Germinal center (tissue), 1 donor: ENCODE results near the gene RPE.

Experiments used
- DNase-seq: peaks from one replicate; pipeline ENCODE4 v3.0.0; 2012; ENCODE audit warnings: mixed read lengths, low spot score

Gene RPE

GRCh38 chr2:210000464-210001324, 1.7 kb upstream of the RPE start:
- DNase-seq, result no peak

DNA sequence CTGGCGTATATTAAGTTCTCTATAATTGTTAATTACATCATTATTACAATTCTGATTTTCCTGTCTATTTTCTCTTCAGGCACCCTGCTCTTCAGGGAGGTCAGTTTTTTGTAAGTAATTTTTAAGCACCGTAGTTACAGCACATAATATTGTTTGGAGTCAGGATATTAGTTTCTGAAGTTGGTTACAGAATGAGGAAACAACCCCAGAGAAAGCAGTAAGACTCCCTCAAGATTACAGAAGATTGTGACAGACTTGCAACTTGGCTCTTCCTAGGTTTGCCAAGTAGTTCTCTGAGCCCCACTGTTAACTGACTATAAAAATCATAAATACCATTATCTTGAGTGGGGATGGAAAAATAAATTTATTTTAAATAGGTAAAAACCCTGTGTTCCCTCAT, 921 bp downstream of the RPE start:
- DNase-seq, result peak; percentile 6

GRCh38 chr2:210004881-210005280, 2.4 kb downstream of the RPE start:
- peak; percentile 5 for DNase-seq

GRCh38 chr2:210007895-210008294, 5.5 kb downstream of the RPE start:
- DNase-seq, result no peak

- DNase-seq, result no peak
Observed at GRCh38 chr2:210009126-210009525, 6.7 kb downstream of the RPE start.

DNA sequence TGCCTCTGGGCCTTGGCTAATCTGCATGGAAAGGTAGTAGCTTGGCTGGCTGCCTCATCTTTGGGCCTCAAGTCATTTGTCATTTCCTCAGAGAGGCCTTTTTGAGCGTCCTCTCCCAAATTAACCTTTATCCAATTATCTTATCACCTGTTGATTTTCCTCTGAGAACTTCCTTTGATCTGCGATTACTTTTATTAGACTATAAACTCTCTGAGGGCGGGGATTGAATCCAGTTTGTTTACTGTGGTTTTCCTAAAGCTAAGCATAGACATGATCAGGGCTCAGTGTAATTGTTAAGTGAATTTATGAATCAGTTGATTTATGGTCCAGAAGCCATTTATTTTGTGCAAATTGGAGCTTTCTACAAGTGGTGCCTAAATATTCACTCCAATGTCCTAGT, 7.5 kb downstream of the RPE start:
- no peak for DNase-seq

- DNase-seq, result no peak
Observed at GRCh38 chr2:210020138-210020537, 17.7 kb downstream of the RPE start.

DNA sequence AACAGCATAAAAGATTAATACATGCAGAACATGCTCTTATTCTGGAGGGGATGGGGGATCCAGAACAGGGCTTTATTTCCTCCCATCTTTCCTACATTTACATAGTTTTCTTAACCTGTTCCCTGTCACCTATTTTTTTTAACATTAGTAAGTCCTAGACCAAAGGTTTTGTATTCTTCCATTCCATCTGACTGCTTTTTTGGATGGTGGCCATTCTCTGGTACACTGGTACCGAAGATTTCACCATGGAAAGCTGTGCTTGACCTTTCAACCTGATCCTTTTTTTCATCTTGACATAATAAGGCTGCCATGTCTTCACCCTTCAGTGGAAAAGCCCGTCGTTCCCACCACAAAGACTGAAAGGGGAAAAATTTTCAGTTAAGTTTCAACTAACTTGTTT, 20.4 kb downstream of the RPE start:
- DNase-seq, result no peak

DNA sequence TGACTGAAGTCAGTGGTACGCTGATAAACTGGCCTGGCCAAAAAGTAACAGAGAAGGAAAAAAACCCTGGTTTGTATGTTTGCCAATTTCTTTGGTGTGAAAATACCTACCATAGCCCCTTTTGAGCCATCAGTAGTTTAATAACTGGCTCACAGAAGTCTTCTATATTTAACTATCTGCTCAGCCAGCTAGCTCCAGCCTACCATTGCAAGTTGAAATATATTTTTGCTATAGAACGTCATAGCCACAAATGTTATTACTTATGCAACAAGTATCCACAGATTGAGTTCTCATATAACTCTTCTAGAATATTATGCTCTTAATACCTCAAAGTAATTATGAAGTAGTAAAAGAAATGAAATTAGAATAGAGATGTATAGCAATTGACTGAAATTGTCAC, 25.2 kb downstream of the RPE start:
- no peak for DNase-seq

DNA sequence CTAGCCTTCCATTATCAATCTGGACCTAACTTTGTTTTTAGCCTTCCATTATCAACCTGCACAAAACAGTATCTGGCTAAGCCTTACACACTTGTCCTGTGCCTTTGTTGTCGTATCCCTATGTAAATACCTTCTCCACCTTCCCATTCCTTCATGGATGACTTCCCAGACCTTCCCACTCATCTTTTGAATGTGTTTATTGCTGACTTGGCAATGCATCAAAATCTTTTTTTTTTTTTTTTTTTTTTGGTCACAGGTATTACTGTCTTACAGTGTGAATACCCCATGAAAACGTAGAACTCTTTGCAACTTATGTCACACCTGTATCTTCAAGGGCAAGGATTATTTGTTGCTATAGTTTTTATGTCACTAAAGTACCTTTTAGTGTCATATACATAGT, 25.7 kb downstream of the RPE start:
- DNase-seq, result no peak

GRCh38 chr2:210034087-210034683, 31.7 kb downstream of the RPE start:
- DNase-seq, result no peak

- no peak for DNase-seq
Observed at GRCh38 chr2:210035679-210036078, 33.2 kb downstream of the RPE start.

- no peak for DNase-seq
Observed at GRCh38 chr2:210038078-210038477, 35.6 kb downstream of the RPE start.

DNA sequence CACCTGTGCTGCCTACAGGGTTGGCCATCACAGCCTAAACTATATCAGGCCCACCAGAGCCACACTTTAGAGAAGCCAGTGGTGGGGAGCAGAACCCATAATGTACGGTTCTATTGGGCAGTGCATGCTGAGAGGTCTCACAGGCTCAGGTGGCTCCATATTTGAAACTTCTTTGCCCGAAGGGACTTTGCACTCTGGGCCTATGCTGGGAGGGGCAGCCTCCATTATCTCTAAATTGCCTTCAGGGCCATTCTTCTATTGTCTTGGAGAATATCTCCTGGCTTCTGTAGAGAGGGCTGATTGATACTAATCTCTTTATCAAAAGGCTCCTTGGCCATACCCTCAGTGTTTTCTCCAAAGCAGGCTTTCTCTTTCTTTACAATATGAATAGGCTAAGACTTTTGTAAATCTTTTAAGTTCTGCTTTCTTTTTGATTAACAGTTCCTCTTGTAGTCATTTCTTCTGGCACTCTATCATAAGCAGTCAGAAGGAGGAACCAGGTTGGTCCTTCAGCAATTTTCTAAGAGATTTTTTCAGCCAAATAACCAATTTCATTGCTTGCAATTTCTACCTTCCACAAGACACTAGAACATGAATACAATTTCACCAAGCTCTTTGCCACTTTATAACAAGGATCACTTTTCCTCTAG, 44.5 kb downstream of the RPE start:
- no peak for DNase-seq

DNA sequence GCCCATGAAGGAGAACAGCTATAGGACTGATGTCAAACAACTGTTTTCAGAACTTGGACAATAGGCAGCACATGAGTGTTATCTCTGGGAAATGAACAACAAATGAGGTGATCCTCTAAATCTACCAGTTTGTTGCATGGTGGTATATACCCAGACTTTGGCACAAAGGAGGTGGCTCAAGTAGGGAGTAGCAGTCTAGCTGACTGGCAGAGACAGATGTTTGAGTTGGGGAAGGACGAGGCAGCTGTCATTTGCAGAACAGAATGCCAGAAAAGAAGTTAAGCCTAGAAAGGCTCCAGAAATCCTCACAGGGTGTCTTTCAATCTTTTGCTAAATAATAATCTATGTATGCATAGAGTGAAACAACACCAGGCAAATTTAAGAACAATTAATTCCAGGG, 47.4 kb downstream of the RPE start:
- no peak for DNase-seq

DNA sequence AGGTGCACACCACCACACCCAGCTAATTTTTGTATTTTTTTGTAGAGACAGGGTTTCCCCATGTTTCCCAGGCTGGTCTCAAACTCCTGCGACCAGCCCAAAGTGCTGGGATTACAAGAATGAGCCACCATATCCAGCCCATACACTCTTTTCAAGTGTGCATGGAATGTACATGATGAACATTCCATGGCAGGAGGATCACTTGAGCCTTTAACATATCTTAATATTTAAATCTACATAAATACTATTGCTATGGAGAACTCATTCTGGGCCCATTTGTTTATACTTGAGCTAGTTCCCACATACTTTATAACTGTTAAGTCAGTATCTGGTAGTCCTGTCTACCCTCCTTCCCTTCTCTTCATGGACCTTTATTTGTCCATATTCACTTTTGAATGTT, 48.4 kb downstream of the RPE start:
- DNase-seq, result no peak

- DNase-seq, result no peak
Observed at GRCh38 chr2:210054696-210055095, 52.3 kb downstream of the RPE start.

DNA sequence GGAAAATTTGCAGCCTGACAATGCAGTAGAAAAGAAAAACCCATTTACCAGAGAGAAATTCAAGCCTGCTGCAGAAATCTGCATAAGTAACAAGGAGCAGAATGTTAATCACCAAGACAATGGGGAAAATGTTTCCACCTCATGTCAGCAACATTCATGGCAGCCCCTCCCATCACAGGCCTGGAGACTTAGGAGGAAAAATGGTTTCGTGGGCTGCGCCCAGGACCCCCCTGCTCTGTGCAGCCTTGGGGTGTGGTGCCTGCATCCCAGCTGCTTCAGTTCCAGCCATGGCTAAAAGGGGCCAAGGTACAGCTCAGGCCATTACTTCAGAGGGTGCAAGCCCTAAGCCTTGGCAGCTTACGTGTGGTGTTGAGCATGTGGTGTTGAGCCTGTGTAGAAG, 53.4 kb downstream of the RPE start:
- DNase-seq, result no peak

GRCh38 chr2:210063306-210063705, 60.9 kb downstream of the RPE start:
- DNase-seq, result no peak
